IPS-NIHi7 (cell line): ENCODE results near the gene CCDC190.
"Not testable (repeated sequence)": the region's sequence is repeated elsewhere in the genome, so short reads cannot be mapped to it uniquely, and the experiment has no call there.

Experiments
- DNase-seq: peaks from one replicate; pipeline ENCODE4 v3.0.0; 2012; ENCODE audit warnings: mixed read lengths; ENCODE audit errors: extremely low spot score

Gene CCDC190

DNA sequence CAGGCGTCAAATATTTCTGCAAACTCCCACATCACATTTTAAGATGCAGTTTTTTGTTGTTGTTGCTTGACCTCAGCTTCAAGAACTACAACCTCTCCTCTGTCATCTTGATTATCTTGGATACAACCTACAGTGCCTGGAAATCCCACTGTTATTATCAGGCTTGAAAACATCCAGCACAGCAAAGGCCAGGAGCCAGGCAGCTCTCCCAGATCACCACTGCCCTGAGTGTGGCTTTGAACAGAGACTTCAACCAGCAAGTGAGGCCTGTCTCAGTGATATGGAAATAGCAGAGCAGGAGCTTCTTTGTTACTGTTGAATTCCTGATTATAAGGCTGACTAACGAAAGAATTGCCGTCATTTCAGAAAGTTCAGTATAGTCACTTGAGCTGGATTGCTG lies 28.5 kb downstream of the CCDC190 start:
- no peak for DNase-seq

DNA sequence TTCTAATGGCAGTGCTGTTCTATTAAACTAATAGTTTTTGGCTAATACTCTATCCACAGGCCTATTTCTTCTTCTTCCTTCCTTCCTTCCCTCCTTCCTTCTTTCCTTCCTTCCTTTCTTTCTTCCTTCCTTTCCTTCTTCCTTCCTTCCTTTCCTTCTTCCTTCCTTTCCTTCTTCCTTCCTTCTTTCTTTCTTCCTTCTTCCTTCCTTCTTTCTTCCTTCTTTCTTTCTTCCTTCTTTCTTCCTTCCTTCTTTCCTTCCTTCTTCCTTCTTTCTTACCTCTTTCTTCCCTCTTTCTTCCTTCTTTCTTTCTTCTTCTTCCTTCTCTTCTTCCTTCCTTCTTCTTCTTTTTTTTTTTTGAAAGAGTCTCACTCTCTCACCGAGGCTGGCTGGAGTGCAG lies 31.7 kb downstream of the CCDC190 start:
- no peak for DNase-seq

DNA sequence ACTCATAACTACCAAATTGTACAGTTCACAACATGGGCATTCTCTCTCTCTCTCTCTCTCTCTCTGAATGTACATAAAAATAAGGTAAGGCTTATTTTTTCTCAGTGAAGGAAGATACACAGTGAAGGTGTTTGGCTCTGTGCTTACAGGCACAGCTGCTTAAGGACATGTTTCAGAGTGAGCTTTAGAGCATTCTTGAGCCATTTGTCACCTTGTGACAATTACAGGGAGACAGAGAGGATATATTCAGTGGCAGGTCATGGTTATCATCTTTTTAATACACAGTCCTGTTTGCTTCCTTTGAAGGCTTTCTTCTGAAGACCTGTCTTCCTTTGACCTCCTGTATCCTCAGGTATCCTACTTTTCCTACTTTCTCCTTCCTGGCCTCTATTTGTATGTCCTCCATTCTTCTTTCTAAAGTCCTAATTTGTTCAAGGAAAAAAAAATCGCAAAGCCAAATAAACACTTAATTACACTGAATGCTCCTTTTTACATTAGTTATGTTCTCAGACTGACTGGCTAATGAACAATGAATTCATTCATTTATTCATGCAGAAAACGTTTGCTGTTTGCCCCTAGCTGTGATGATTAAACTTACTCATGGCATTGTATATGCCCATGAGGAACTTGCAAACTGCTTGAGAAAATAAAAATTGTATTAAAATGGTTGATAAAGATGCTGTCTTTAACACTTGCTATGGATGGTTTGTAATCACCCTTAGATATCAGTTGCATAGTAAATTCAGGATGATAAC lies 37.0 kb downstream of the CCDC190 start:
- no peak for DNase-seq

DNA sequence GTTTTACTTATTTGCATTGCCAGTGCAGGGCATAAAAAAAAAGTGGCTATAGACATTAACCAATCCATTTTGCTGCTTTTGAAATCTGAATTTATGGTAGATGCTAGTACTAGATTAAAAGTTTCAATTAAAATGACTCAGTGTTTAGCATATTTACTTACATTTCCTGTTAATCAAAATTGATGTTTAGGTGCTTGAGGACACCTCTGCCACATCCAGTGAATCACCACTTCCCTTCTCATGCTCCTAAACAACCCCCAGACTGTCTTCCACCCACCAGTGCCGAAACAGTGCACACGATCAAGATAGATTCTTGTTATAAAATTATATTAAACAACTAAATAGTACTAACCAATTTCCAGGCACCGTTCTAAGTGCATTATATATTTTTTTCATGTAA lies 37.7 kb downstream of the CCDC190 start:
- DNase-seq = no peak

DNA sequence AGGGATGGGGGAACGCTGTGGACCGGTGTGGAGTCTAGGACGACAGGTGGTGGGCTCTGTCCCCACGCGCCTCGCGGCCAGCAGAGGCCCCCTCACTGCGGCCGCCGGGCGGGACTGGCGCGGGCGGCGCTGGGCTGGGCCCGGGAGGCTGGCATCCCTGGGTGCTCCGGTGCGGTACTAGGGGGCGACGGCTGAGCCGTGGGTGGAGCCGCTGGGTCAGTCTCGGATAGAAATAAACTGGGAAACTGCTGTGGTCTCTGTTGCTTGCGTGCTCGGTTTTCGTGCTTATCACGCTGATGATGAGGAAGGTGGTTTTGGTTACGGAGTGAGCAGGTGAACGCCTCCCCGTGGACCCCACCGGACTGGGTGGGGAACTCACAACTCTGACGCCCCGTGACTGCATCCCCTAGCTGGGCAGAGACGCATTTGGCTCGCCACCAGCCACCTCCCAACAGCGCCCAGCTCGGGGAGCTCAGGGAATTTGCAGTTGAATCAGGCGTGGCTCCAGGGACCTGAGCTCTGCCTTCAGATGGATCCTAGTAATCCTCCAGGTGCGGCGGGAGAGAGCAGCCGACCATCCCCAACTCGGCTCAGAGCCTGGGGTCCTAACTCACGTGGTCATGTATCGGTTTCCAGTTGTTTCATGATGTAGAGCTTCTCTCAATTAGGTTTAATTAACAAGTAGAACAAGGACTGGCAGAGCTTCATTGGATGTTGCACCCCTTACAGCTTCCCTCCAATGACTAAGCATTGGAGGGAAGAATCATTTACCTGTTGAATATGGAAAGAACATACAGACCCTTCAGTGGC lies 38.4 kb downstream of the CCDC190 start:
- DNase-seq = peak; percentile 73

DNA sequence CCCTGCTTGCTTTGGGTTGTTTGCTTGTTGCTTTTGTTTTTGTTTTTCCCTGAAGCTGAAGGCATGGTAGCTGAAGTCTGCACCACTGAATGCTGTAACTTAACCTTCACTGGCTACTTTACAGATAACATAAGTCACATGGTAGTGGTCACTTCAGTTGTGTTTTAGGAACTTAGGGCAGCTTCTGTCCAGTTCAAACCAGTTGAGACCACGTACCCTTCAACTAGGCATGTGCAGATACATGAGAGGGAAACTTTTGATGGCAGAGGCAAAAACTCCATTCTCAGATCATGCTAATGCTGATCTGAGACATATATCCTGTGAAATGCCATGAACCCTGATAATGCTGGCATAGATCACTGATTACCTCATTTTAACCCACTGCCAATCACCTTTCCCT lies 42.3 kb downstream of the CCDC190 start:
- not testable (repeated sequence) for DNase-seq

DNA sequence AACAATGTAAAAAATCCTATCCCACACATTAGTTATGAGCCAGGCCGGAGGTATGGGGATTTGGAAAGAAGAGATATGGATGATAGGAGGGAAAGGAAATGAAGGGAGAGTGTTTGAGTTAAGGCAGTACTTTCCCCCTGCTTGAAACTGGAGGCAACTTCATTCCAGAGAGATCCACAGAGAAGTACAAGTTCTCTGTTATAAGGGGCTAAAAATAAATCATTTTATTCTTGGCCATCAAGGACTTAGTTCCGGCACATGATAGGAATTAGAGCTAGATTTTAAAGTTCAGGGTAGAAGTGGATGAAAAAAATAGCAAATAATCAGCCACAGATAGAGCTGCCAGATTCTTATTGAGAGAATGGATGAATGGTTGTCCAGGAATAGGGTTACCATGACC lies 42.8 kb downstream of the CCDC190 start:
- DNase-seq = not testable (repeated sequence)

DNA sequence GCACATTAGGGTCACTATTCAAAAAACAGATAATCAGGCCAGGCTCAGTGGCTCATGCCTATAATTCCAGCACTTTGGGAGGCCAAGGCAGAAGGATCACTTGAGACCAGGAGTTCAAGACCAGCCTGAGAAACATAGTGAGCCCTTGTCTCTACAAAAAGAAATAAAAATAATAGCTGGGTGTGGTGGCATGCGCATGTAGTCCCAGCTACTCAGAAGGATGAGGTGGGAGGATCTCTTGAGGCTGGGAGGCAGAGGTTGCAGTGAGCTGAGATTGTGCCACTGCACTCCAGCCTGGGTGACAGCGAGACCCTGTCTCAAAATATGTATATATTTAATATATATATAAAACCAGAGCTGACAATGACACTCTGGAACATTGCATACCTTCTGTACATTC lies 48.6 kb downstream of the CCDC190 start:
- DNase-seq = not testable (repeated sequence)

DNA sequence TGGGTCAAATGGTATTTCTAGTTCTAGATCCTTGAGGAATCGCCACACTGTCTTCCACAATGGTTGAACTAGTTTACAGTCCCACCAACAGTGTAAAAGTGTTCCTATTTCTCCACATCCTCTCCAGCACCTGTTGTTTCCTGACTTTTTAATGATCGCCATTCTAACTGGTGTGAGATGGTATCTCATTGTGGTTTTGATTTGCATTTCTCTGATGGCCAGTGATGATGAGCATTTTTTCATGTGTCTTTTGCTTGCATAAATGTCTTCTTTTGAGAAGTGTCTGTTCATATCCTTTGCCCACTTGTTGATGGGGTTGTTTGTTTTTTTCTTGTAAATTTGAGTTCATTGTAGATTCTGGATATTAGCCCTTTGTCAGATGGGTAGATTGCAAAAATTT lies 53.5 kb downstream of the CCDC190 start:
- DNase-seq = not testable (repeated sequence)
